HCEC 1CT (cell line): Measurements from ENCODE around the gene POP5.
A peak's percentile ranks its signal among the peaks of the same experiment; 100 is the strongest.

Experiments
- DNase-seq: peaks from one replicate; pipeline ENCODE4 v3.0.0-alpha.2; 2017

POP5 gene

GRCh38 chr12:120588948-120589930 lies 8.0 kb upstream of the POP5 start:
- DNase-seq: no peak

- DNase-seq: no peak
These were observed 7.2 kb upstream of the POP5 start for GRCh38 chr12:120588371-120588770.

- DNase-seq: no peak
These were observed 5.7 kb upstream of the POP5 start for GRCh38 chr12:120586860-120587259.

- DNase-seq: no peak
These were observed 5.0 kb upstream of the POP5 start for GRCh38 chr12:120586206-120586605.

- no peak for DNase-seq
These were observed 3.3 kb upstream of the POP5 start for GRCh38 chr12:120584343-120585149.

GRCh38 chr12:120583478-120584030 lies 2.4 kb upstream of the POP5 start:
- peak; percentile 51 for DNase-seq

- DNase-seq: no peak
These were observed 796 bp upstream of the POP5 start for GRCh38 chr12:120581998-120582397.

GRCh38 chr12:120579179-120579578 lies 2.0 kb downstream of the POP5 start:
- no peak for DNase-seq

- DNase-seq: no peak
These were observed 7.1 kb downstream of the POP5 start for GRCh38 chr12:120574106-120574505.

GRCh38 chr12:120573560-120573959 lies 7.6 kb downstream of the POP5 start:
- DNase-seq: no peak

GRCh38 chr12:120571299-120571698 lies 9.9 kb downstream of the POP5 start:
- DNase-seq: peak; percentile 13

GRCh38 chr12:120563495-120563894 lies 17.7 kb downstream of the POP5 start:
- DNase-seq: no peak

GRCh38 chr12:120562906-120563305 lies 18.3 kb downstream of the POP5 start:
- DNase-seq: no peak

GRCh38 chr12:120557589-120557988 lies 23.6 kb downstream of the POP5 start:
- no peak for DNase-seq

- DNase-seq: no peak
These were observed 26.5 kb downstream of the POP5 start for GRCh38 chr12:120554678-120555077.

GRCh38 chr12:120546050-120546386 lies 35.2 kb downstream of the POP5 start:
- no peak for DNase-seq

- DNase-seq: no peak
These were observed 36.5 kb downstream of the POP5 start for GRCh38 chr12:120544691-120545090.

- DNase-seq: no peak
These were observed 39.0 kb downstream of the POP5 start for GRCh38 chr12:120542166-120542565.

GRCh38 chr12:120540445-120540844 lies 40.8 kb downstream of the POP5 start:
- DNase-seq: no peak

GRCh38 chr12:120539303-120539702 lies 41.9 kb downstream of the POP5 start:
- DNase-seq: peak; percentile 87

GRCh38 chr12:120538281-120539156 lies 42.7 kb downstream of the POP5 start:
- DNase-seq: peak; percentile 49

- DNase-seq: no peak
These were observed 43.4 kb downstream of the POP5 start for GRCh38 chr12:120537856-120538220.
